HepG2 (cell line): ENCODE data around the gene POU2F1. TPM values are rescaled to one million over a fixed set of nuclear protein-coding genes. Genes with fewer than 3 reads are reported as not detected.

Source experiments
- ATAC-seq: fragments of 200-7000 bp; cut with Tn5 transposase; 3 replicates; pipeline ENCODE4 v1.9.1; 2020; ENCODE audit warnings: mild to moderate bottlenecking, moderate library complexity
- BruUV-seq: library from RNA; stranded (reverse); fragments of 400-500 nt; replicated peaks from 2 replicates; lab custom pipeline; 2021; lab: Mats Ljungman, UMichigan
- CTCF ChIA-PET: fragments of 300-600 bp; formaldehyde crosslinking; extraction: SDS; loops from one replicate; lab custom pipeline; 2021; ENCODE audit warnings: low total read pairs, inconsistent platforms, low intra/inter-chr PET ratio; lab: Yijun Ruan, JAX
- POLR2A ChIA-PET: fragments of 350-600 bp; sonication (Branson Sonifier 250); formaldehyde crosslinking; loops from one replicate; lab custom pipeline; 2020; ENCODE audit warnings: antibody characterized with exemption, inconsistent platforms; lab: Yijun Ruan, JAX
- DNase-seq: peaks from one replicate; pipeline ENCODE4 v3.0.0-alpha.2; 2015; ENCODE audit warnings: low spot score
- FAIRE-seq: peaks from 3 replicates; lab custom pipeline; 2011; peaks lifted over from hg19 to GRCh38; lab: Jason Lieb, UNC
- H2AFZ ChIP-seq: one replicate; pipeline ENCODE4 v1.6.1; 2011; ENCODE audit warnings: low read length, inconsistent platforms
- H3K27ac ChIP-seq: fragments of 300-600 bp; 3 replicates; pipeline ENCODE4 v1.8.0; 2011; ENCODE audit warnings: mixed run types, mild to moderate bottlenecking, mixed read lengths, low read length, inconsistent platforms; ENCODE audit not compliant: insufficient read depth; ENCODE audit errors: extremely low read length
- H3K27me3 ChIP-seq, 2 experiments: fragments of 200-600 bp in 1 of 2; 2 replicates in 1 of 2; 3 replicates in 1 of 2; pipeline versions ENCODE4 v1.6.0 to v1.8.0; 2011; ENCODE audit warnings: low read length in 2 of 2, mild to moderate bottlenecking in 2 of 2, moderate library complexity in 2 of 2, inconsistent platforms in 1 of 2; ENCODE audit not compliant: insufficient read depth in 2 of 2, control insufficient read depth in 1 of 2
- H3K36me3 ChIP-seq, 2 experiments: fragments of 200-600 bp in 1 of 2; replicated peaks in 1 of 2; 2 replicates in 1 of 2; 3 replicates in 1 of 2; pipeline versions ENCODE4 v1.5.1 to v1.8.0; 2011; ENCODE audit warnings: low read length in 2 of 2, inconsistent platforms in 1 of 2; ENCODE audit not compliant: insufficient read depth in 2 of 2, control insufficient read depth in 1 of 2
- H3K4me1 ChIP-seq: 2 replicates; pipeline ENCODE4 v1.5.1; 2012; ENCODE audit warnings: low read length, inconsistent platforms; ENCODE audit not compliant: insufficient read depth
- H3K4me2 ChIP-seq: 2 replicates; pipeline ENCODE4 v1.6.0; 2011; ENCODE audit warnings: low read depth, low read length, inconsistent platforms
- H3K4me3 ChIP-seq, 3 experiments: fragments of 200-600 bp in 1 of 3; sonication (generic), shearing (Covaris generic) in 1 of 3; replicated peaks in 1 of 3; 2 replicates each; pipeline ENCODE4 v1.5.1; 2011 to 2016; ENCODE audit warnings: low read length in 3 of 3, inconsistent platforms in 2 of 3, low read depth in 2 of 3, mild to moderate bottlenecking in 2 of 3, control low read depth in 1 of 3, mixed read lengths in 1 of 3; ENCODE audit not compliant: insufficient read depth in 1 of 3
- H3K79me2 ChIP-seq: one replicate; pipeline ENCODE4 v1.6.1; 2011; ENCODE audit warnings: low read length, inconsistent platforms; ENCODE audit not compliant: insufficient read depth
- H3K9ac ChIP-seq: 2 replicates; pipeline ENCODE4 v1.6.0; 2011; ENCODE audit warnings: mild to moderate bottlenecking, low read depth, low read length, inconsistent platforms; ENCODE audit not compliant: insufficient read depth
- H3K9me3 ChIP-seq: 2 replicates; pipeline ENCODE4 v1.5.1; 2012; ENCODE audit warnings: mild to moderate bottlenecking, low read length
- H4K20me1 ChIP-seq: 2 replicates; pipeline ENCODE4 v1.6.0; 2011; ENCODE audit warnings: inconsistent platforms, mild to moderate bottlenecking, low read length, moderate library complexity; ENCODE audit not compliant: insufficient read depth
- EZH2 ChIP-seq: conservative IDR thresholded peaks from 2 replicates; pipeline ENCODE4 v1.6.1; 2012; ENCODE audit warnings: mild to moderate bottlenecking, low read depth, low read length, moderate library complexity
- GLI4 ChIP-seq: sonication (generic); formaldehyde crosslinking; IDR thresholded peaks from 2 replicates; pipeline ENCODE4 v1.5.1; 2020; ENCODE audit warnings: missing genetic modification reagents, mild to moderate bottlenecking, moderate library complexity, borderline replicate concordance
- HOXA7 ChIP-seq: sonication (generic); formaldehyde crosslinking; IDR thresholded peaks from 2 replicates; pipeline ENCODE4 v1.8.1; 2022; ENCODE audit warnings: mild to moderate bottlenecking, missing genetic modification reagents, moderate library complexity
- NFE2L1 ChIP-seq: sonication (generic); formaldehyde crosslinking; IDR thresholded peaks from 2 replicates; pipeline ENCODE4 v1.4.0; 2020; ENCODE audit warnings: missing genetic modification reagents, mild to moderate bottlenecking, borderline replicate concordance
- RAD51 ChIP-seq: fragments of 450-650 bp; IDR thresholded peaks from 2 replicates; pipeline ENCODE4 v1.6.1; 2016; ENCODE audit warnings: borderline replicate concordance
- SAP130 ChIP-seq: IDR thresholded peaks from 2 replicates; pipeline ENCODE4 v1.6.1; 2016; ENCODE audit warnings: low read depth
- SPEN ChIP-seq: sonication (generic); formaldehyde crosslinking; IDR thresholded peaks from 2 replicates; pipeline ENCODE4 v1.5.1; 2020; ENCODE audit warnings: low read depth, mild to moderate bottlenecking, missing genetic modification reagents
- ZBTB43 ChIP-seq: sonication (generic); formaldehyde crosslinking; conservative IDR thresholded peaks from 2 replicates; pipeline ENCODE4 v1.4.0; 2020; ENCODE audit warnings: missing genetic modification reagents
- ZNF101 ChIP-seq: sonication (generic); formaldehyde crosslinking; IDR thresholded peaks from 2 replicates; pipeline ENCODE4 v1.4.0; 2020; ENCODE audit warnings: mild to moderate bottlenecking, low read depth, missing genetic modification reagents, borderline replicate concordance
- ZNF20 ChIP-seq: sonication (generic); formaldehyde crosslinking; IDR thresholded peaks from 2 replicates; pipeline ENCODE4 v1.4.0; 2020; ENCODE audit warnings: mild to moderate bottlenecking, moderate library complexity, missing genetic modification reagents
- ZNF230 ChIP-seq: sonication (generic); formaldehyde crosslinking; IDR thresholded peaks from 2 replicates; pipeline ENCODE4 v1.4.0; 2020; ENCODE audit warnings: mild to moderate bottlenecking, missing genetic modification reagents
- ZNF3 ChIP-seq: IDR thresholded peaks from 2 replicates; pipeline ENCODE4 v1.7.0; 2017; ENCODE audit warnings: inconsistent platforms
- ZNF33B ChIP-seq: sonication (generic); formaldehyde crosslinking; IDR thresholded peaks from 2 replicates; pipeline ENCODE4 v1.5.1; 2020; ENCODE audit warnings: mild to moderate bottlenecking, missing genetic modification reagents
- ZNF510 ChIP-seq: sonication (generic); formaldehyde crosslinking; IDR thresholded peaks from 2 replicates; pipeline ENCODE4 v1.4.0; 2020; ENCODE audit warnings: low read depth, mild to moderate bottlenecking, missing genetic modification reagents
- ZNF83 ChIP-seq: sonication (generic); formaldehyde crosslinking; IDR thresholded peaks from 2 replicates; pipeline ENCODE4 v1.4.0; 2020; ENCODE audit warnings: missing genetic modification reagents, mild to moderate bottlenecking, borderline replicate concordance
- ZSCAN22 ChIP-seq: sonication (generic); formaldehyde crosslinking; IDR thresholded peaks from 2 replicates; pipeline ENCODE4 v1.4.0; 2020; ENCODE audit warnings: mild to moderate bottlenecking, missing genetic modification reagents
- whole genome bisulfite sequencing: methylation state at CpG from one replicate; pipeline ENCODE4 v1.1.6; 2017; ENCODE audit warnings: low lambda C conversion rate; 5-methylcytosine and 5-hydroxymethylcytosine counted together
- in situ Hi-C: cut with HindIII; loops from 2 replicates; pipeline ENCODE4 v1.10.0; 2017; ENCODE audit warnings: low pct_unique_long_range_greater_than_20kb; ENCODE audit not compliant: extremely low pct_ligation_motif_present
- intact Hi-C: fragments of 100-400 bp; cut with micrococcal nuclease; formaldehyde crosslinking; loops from one replicate; pipeline ENCODE4 v1.10.0; 2022; ENCODE audit not compliant: unreplicated experiment
- polyA plus RNA-seq, 8 experiments: library from polyadenylated mRNA; depleted of rRNA in 3 of 8; stranded (reverse) in 7 of 8; unstranded in 1 of 8; fragments of >200 nt; fragmentation: Illumina TruSeq in 4 of 8; extraction: Trizol in 4 of 8; gene quantifications; 2 replicates each; pipeline versions ENCODE4 v1.2.1 to v1.2.3, GENCODE V29; 2011 to 2016; ENCODE audit warnings: low read depth in 4 of 8, missing spikeins in 1 of 8, mixed read lengths in 1 of 8; ENCODE audit not compliant: insufficient read depth in 1 of 8
- total RNA-seq, 5 experiments: library from RNA; depleted of rRNA; stranded (reverse); fragments of >200 nt; fragmentation: Illumina TruSeq; extraction: Trizol; gene quantifications; 2 replicates each; pipeline ENCODE4 v1.2.3, GENCODE V29; 2016; ENCODE audit warnings: low read depth in 1 of 5
- TF ChIP-seq, protein P1 (sequence below): sonication (generic); formaldehyde crosslinking; conservative IDR thresholded peaks from 2 replicates; pipeline ENCODE4 v1.4.0; 2020; ENCODE audit warnings: missing genetic modification reagents
- TF ChIP-seq, protein P2 (sequence below): sonication (generic); formaldehyde crosslinking; IDR thresholded peaks from 2 replicates; pipeline ENCODE4 v1.5.0; 2020; ENCODE audit warnings: mild to moderate bottlenecking, missing genetic modification reagents
- TF ChIP-seq, protein P3 (sequence below): sonication (generic); formaldehyde crosslinking; IDR thresholded peaks from 2 replicates; pipeline ENCODE4 v1.8.0; 2022; ENCODE audit warnings: missing genetic modification reagents, low read depth, mild to moderate bottlenecking, borderline replicate concordance

POU2F1 gene
- total and polyA plus RNA-seq, 2 of the 13 experiments (the other 11 are each of a cell fraction or from before 2014, with no cell fraction given) = 10.2 to 13.0 TPM

- in situ Hi-C loops = no loop called here
- no peak for FAIRE-seq
- CTCF ChIA-PET = no interaction called here
- Histone ChIP-seq H3K9ac (no peak overlapping the region), H3K4me1 (peaks cover 49% of the 10 kb centered on the region), H3K4me2 (peak overlapping the region; percentile 42), H3K79me2 (peaks cover 3% of the 10 kb centered on the region), H3K27ac (no peak overlapping the region), H3K4me3 (no peak overlapping the region; a peak in 1 of 6 replicates), H3K9me3 (no peaks in the 10 kb centered on the region), H3K36me3 (no peaks in the 10 kb centered on the region), H3K27me3 (no peaks in the 10 kb centered on the region), H2AFZ (no peak overlapping the region), H4K20me1 (no peaks in the 10 kb centered on the region)
- intact Hi-C loops = loop anchor here (5.0 kb wide), 1 partner anchor 44 kb away; no protein-coding TSS in a partner anchor
- DNase-seq = no peak
- BruUV-seq = no TSS peak
- POLR2A ChIA-PET = no interaction called here
- WGBS = 91% methylated on average over 2 of the region's 2 CpGs
- no peak for ATAC-seq
- TF ChIP-seq ZNF33B (CRISPR knock-in tag) (no peak), ZSCAN22 (no peak), ZNF510 (no peak), ZNF3 (CRISPR knock-in tag) (no peak), ZNF101 (CRISPR knock-in tag) (no peak), GLI4 (CRISPR knock-in tag) (no peak), ZNF83 (CRISPR knock-in tag) (no peak), SAP130 (no peak), RAD51 (no peak), EZH2 (no peak), HOXA7 (CRISPR knock-in tag) (no peak), SPEN (CRISPR knock-in tag) (no peak), ZBTB43 (CRISPR knock-in tag) (no peak), ZNF20 (CRISPR knock-in tag) (no peak), ZNF230 (no peak), NFE2L1 (no peak)
- TF ChIP-seq, protein P1, sequence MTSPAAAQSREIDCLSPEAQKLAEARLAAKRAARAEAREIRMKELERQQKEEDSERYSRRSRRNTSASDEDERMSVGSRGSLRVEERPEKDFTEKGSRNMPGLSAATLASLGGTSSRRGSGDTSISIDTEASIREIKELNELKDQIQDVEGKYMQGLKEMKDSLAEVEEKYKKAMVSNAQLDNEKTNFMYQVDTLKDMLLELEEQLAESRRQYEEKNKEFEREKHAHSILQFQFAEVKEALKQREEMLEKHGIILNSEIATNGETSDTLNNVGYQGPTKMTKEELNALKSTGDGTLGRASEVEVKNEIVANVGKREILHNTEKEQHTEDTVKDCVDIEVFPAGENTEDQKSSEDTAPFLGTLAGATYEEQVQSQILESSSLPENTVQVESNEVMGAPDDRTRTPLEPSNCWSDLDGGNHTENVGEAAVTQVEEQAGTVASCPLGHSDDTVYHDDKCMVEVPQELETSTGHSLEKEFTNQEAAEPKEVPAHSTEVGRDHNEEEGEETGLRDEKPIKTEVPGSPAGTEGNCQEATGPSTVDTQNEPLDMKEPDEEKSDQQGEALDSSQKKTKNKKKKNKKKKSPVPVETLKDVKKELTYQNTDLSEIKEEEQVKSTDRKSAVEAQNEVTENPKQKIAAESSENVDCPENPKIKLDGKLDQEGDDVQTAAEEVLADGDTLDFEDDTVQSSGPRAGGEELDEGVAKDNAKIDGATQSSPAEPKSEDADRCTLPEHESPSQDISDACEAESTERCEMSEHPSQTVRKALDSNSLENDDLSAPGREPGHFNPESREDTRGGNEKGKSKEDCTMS (CRISPR knock-in tag) = no peak
- TF ChIP-seq, protein P2, sequence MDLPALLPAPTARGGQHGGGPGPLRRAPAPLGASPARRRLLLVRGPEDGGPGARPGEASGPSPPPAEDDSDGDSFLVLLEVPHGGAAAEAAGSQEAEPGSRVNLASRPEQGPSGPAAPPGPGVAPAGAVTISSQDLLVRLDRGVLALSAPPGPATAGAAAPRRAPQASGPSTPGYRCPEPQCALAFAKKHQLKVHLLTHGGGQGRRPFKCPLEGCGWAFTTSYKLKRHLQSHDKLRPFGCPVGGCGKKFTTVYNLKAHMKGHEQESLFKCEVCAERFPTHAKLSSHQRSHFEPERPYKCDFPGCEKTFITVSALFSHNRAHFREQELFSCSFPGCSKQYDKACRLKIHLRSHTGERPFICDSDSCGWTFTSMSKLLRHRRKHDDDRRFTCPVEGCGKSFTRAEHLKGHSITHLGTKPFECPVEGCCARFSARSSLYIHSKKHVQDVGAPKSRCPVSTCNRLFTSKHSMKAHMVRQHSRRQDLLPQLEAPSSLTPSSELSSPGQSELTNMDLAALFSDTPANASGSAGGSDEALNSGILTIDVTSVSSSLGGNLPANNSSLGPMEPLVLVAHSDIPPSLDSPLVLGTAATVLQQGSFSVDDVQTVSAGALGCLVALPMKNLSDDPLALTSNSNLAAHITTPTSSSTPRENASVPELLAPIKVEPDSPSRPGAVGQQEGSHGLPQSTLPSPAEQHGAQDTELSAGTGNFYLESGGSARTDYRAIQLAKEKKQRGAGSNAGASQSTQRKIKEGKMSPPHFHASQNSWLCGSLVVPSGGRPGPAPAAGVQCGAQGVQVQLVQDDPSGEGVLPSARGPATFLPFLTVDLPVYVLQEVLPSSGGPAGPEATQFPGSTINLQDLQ = no peak
- TF ChIP-seq, protein P3, sequence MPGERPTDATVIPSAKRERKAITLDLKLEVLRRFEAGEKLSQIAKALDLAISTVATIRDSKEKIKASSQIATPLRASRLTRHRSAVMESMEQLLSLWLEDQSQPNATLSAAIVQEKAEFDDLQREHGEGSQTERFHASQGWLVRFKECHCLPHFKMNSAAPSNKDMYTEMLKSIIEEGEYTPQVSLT (CRISPR knock-in tag) = no peak
These were observed 111.0 kb downstream of the POU2F1 start for GRCh38 chr1:167331650-167332049.
